ENCODE results near the gene B4GALT4. TPM values are rescaled to one million over a fixed set of nuclear protein-coding genes. Genes with fewer than 3 reads are reported as not detected.
"Not testable (repeated sequence)": the region's sequence is repeated elsewhere in the genome, so short reads cannot be mapped to it uniquely, and the experiment has no call there.

B4GALT4 gene
- total and polyA plus RNA-seq, 9 donors = 14.4 to 26.6 (median 23.7) TPM

DNA sequence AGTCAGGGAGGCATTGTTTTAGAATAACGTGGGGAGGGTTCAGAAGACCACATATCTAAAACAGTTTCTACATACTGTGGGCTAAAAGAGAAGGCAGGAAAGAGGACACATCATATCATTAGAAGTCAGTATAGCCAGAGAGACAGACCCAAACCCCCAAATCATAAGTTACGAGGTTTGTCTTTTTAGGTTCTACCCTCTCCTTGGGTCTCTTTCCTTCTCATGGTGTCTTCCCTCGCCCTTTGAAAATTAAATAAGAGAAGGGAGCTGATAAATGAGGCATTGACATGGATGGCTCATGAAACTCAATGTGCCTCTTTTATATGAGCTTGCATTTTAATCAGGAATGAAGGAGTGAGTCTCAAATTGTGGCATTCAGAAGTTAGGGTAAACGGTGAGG is 63.9 kb downstream of the B4GALT4 start:
- intact Hi-C loops (cut with DNase I) = no loop called here
- 78 to 80% (median 78%) methylated on average over 4 of the region's 4 CpGs for WGBS, 3 donors
- TF ChIP-seq EP300 (IDR thresholded peaks at IDR 0.05) (no peak), POLR2A (IDR thresholded peaks at IDR 0.05) (no peak)

DNA sequence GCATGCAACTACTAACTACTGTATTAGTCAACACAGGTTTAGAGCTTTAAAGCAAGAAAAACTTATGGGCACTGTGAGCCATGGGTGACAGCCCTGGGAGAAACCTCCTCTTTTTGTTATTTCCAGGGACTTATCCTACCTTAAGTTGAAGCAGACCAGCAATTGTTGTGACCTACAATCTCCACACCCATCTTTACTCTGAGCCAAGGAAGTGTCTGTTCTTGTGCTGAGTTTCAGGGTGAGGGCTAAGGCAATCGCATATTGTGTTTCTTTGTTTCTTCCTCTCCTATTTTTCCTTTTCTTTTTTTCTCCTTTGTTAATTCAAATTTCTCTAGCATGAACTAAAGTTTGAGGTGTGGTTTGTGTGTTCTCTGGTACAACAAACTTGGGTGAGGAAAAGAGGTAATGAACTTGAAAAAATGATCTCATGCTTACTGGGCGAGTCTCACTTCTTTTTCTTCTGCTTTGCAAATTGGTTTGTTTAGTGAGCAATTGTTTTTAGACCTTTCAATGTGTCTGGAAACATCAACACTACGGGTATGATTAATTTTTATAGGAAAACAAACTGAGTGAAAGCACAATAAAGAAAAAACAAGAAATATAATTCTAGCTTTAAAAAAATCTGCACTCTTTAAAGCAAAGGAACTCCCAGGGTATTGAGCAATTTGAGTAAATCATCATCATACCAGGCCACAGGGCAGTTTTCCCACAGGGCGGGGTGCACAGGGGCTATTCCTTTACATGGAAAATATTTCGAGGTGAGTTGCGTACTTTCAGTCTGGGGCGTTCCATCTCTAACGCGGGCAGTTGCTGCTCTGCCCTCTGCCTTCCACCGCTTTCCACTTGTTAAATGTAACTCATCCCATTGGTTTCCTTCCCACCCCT is 64.6 kb downstream of the B4GALT4 start:
- no peaks in the 10 kb centered on the region for H3K4me1 ChIP-seq (ENCODE audit: insufficient read depth)
- H3K9me3 ChIP-seq = no peaks in the 10 kb centered on the region
- no peaks in the 10 kb centered on the region for H3K27me3 ChIP-seq
- H3K27ac ChIP-seq = no peak overlapping the region
- no peak for DNase-seq
- no peaks in the 10 kb centered on the region for H3K36me3 ChIP-seq
- intact Hi-C loops (cut with DNase I) = no loop called here
- 84 to 85% (median 84%) methylated on average over 10 of the region's 10 CpGs for WGBS, 3 donors
- TF ChIP-seq POLR2A (IDR thresholded peaks at IDR 0.05) = no peak
- TF ChIP-seq, protein P1, sequence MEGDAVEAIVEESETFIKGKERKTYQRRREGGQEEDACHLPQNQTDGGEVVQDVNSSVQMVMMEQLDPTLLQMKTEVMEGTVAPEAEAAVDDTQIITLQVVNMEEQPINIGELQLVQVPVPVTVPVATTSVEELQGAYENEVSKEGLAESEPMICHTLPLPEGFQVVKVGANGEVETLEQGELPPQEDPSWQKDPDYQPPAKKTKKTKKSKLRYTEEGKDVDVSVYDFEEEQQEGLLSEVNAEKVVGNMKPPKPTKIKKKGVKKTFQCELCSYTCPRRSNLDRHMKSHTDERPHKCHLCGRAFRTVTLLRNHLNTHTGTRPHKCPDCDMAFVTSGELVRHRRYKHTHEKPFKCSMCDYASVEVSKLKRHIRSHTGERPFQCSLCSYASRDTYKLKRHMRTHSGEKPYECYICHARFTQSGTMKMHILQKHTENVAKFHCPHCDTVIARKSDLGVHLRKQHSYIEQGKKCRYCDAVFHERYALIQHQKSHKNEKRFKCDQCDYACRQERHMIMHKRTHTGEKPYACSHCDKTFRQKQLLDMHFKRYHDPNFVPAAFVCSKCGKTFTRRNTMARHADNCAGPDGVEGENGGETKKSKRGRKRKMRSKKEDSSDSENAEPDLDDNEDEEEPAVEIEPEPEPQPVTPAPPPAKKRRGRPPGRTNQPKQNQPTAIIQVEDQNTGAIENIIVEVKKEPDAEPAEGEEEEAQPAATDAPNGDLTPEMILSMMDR (IDR thresholded peaks at IDR 0.05) = no peak
- TF ChIP-seq EP300 (IDR thresholded peaks at IDR 0.05) = no peak
- H3K4me3 ChIP-seq = no peak overlapping the region

More for the DNA sequence above, 63.9 kb downstream of the B4GALT4 start:
- Histone ChIP-seq H3K4me3 (no peak overlapping the region), H3K9me3 (no peaks in the 10 kb centered on the region), H3K27me3 (no peaks in the 10 kb centered on the region), H3K4me1 (ENCODE audit: insufficient read depth) (no peaks in the 10 kb centered on the region), H3K36me3 (no peaks in the 10 kb centered on the region), H3K27ac (no peak overlapping the region)
- no peak for DNase-seq

DNA sequence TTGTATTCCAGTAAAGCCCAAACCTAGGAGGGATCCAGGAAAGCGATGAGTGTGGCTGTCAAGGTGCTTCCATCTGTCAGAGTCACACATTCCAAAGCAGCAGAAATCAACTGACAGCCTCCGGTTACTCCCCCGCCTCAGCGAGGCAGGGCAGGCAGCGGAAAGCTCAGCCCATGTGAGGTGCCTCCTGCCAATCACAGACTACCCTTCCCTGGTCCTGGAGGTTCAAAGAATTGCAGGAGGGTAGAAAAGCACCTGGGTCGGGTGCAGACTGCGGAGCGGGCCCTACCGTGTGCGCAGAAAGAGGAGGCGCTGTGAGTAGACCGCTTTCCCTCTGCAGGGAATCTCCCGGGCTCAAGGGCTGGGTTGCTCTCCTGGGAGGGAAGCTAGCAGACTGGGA is 67.4 kb downstream of the B4GALT4 start, which contains the start of gene UPK1B:
TSS of gene UPK1B (plus strand) at position 274 of the 400 bp plus-strand sequence. CDS start 13,144 bp downstream, outside the sequence.
- 34 to 45% (median 36%) methylated on average over 13 of the region's 13 CpGs for WGBS, 3 donors
- TF ChIP-seq POLR2A (IDR thresholded peaks at IDR 0.05) = no peak
- no peak for TF ChIP-seq EP300 (IDR thresholded peaks at IDR 0.05)
- TF ChIP-seq, protein P1 (IDR thresholded peaks at IDR 0.05) = no peak
- Histone ChIP-seq H3K36me3 (no peaks in the 10 kb centered on the region), H3K4me1 (ENCODE audit: insufficient read depth) (no peaks in the 10 kb centered on the region), H3K27ac (no peak within 1 kb of the TSS), H3K4me3 (no peak within 1 kb of the TSS), H3K9me3 (no peaks in the 10 kb centered on the region), H3K27me3 (no peaks in the 10 kb centered on the region)
- no peak for DNase-seq
- intact Hi-C loops (cut with DNase I) = no loop called here

DNA sequence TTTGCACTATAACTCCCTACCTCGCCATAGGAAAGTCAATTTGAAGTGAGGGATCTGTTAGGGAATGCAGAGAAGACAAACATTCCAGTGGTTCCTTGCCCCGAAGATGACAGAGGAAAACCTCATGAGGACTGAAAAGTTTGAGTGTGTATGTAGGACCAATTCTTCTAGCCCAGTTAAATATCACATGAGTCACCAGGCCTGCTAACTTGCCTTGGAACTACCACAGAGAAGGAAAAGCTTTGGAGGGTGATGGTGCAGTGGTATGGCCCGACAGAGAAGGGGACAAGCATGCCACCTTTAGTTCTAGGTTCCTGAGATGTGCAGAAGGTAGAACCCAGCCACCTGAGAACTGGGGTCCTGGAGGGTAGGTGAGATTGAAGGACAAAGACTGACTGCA is 69.9 kb downstream of the B4GALT4 start:
- H3K27me3 ChIP-seq = no peaks in the 10 kb centered on the region
- H3K4me3 ChIP-seq = no peak overlapping the region
- H3K36me3 ChIP-seq = no peaks in the 10 kb centered on the region
- 90 to 92% (median 91%) methylated on average over 3 of the region's 3 CpGs for WGBS, 3 donors
- no peaks in the 10 kb centered on the region for H3K4me1 ChIP-seq (ENCODE audit: insufficient read depth)
- H3K27ac ChIP-seq = no peak overlapping the region
- DNase-seq = no peak
- TF ChIP-seq EP300 (IDR thresholded peaks at IDR 0.05) (no peak), POLR2A (IDR thresholded peaks at IDR 0.05) (no peak)
- intact Hi-C loops (cut with DNase I) = no loop called here
- H3K9me3 ChIP-seq = no peaks in the 10 kb centered on the region

DNA sequence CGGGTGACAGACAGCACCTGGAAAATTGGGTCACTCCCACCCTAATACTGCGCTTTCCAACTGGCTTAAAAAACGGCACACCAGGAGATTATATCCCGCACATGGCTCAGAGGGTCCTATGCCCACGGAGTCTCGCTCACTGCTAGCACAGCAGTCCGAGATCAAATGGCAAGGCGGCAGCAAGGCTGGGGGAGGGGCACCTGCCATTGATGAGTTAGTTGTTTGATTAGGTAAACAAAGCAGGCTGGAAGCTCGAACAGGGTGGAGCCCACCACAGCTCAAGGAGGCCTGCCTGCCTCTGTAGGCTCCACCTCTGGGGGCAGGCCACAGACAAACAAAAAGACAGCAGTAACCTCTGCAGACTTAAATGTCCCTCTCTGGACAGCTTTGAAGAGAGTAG is 75.9 kb downstream of the B4GALT4 start:
- H3K27me3 ChIP-seq; H3K4me3 ChIP-seq; DNase-seq; H3K4me1 ChIP-seq (ENCODE audit: insufficient read depth); H3K36me3 ChIP-seq; intact Hi-C loops (cut with DNase I); H3K27ac ChIP-seq; H3K9me3 ChIP-seq: not testable (repeated sequence)
- WGBS, 3 donors = 80 to 86% (median 86%) methylated on average over 9 of the region's 9 CpGs

Other genes with a start within 250 kb of the B4GALT4 start
- 10 to 100 TPM; 13.8 to 22.3 (median 18.0) TPM for gene IGSF11, start 206.0 kb downstream of the B4GALT4 start, total RNA-seq
- gene IGSF11, start 206.0 kb downstream of the B4GALT4 start, polyA plus RNA-seq = 10 to 100 TPM in 1 of 2 donors, 1 to 10 TPM in 1; 8.9 to 16.8 TPM
- gene TEX55, start 94.7 kb downstream of the B4GALT4 start, total RNA-seq = not detected
- not detected for gene TEX55, start 94.7 kb downstream of the B4GALT4 start, polyA plus RNA-seq
- gene UPK1B, start 67.3 kb downstream of the B4GALT4 start, total RNA-seq = under 1 TPM in 3 of 7 donors, not detected in 4; 0.54 to 0.80 (median 0.69) TPM
- 1 to 10 TPM in 1 of 2 donors, under 1 TPM in 1; 0.05 to 1.4 TPM for gene UPK1B, start 67.3 kb downstream of the B4GALT4 start, polyA plus RNA-seq
- gene ARHGAP31, start 53.5 kb upstream of the B4GALT4 start, total RNA-seq = 10 to 100 TPM in 5 of 7 donors, 1 to 10 TPM in 2; 6.3 to 41.4 (median 21.3) TPM
- gene ARHGAP31, start 53.5 kb upstream of the B4GALT4 start, polyA plus RNA-seq = 10 to 100 TPM in 1 of 2 donors, 1 to 10 TPM in 1; 8.7 to 26.0 TPM
- 10 to 100 TPM; 22.3 to 58.1 (median 39.1) TPM for gene TMEM39A, start 222.7 kb upstream of the B4GALT4 start, total RNA-seq
- gene TMEM39A, start 222.7 kb upstream of the B4GALT4 start, polyA plus RNA-seq = 10 to 100 TPM; 12.9 to 22.0 TPM
- 10 to 100 TPM; 12.1 to 26.2 (median 14.6) TPM for gene POGLUT1, start 228.1 kb upstream of the B4GALT4 start, total RNA-seq
- gene POGLUT1, start 228.1 kb upstream of the B4GALT4 start, polyA plus RNA-seq = 10 to 100 TPM in 1 of 2 donors, 1 to 10 TPM in 1; 6.6 to 12.1 TPM